GM21367 (cell line): ENCODE measurements around the gene ROBO1.
"Not testable (repeated sequence)": the region's sequence is repeated elsewhere in the genome, so short reads cannot be mapped to it uniquely, and the experiment has no call there.

Experiments used
- ATAC-seq: cut with Tn5 transposase; IDR thresholded peaks from one replicate; pipeline ENCODE4 v1.9.1; 2021; ENCODE audit not compliant: unreplicated experiment

ROBO1 gene

DNA sequence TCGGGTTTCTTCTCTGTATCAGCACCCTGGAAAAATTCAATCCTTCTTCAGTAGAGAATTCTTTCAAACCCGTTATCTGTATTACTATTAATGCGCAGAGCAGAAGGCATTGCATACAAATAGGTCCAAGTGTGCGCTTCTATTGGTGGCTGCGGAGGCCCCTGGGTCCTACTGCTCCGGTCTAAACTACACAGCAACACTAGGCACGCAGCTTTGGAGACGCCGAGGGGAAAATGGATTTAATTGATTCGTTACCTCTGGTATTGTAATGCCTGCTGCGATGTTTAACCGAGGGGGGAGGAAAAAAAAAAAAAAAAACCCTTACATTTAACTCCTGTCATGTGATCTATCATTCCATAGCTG, at the start of gene ROBO1:
Gene ROBO1 (minus strand): TSS at position 94 of the 363 bp plus-strand sequence.
- no peak for ATAC-seq

DNA sequence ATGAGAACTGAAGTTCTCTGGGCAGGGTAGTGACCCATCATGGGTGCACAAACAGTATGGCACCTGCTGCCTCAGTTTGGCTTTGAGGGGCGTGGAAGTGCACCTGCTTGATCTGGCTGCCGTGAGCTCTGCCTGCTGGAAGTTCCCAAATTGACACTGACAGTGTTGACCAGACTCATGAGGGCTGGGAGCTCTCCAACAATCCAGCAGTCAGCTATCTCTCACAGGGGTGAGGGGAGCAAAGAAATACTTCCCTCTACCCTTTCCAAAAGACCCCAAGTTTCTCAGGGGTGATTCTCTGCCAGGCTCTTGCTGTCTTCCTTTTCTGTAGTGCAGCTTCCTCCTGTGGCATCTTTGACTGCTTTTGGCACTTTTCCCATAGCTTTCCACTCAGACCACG, 49.4 kb upstream of the ROBO1 start:
- no peak for ATAC-seq

DNA sequence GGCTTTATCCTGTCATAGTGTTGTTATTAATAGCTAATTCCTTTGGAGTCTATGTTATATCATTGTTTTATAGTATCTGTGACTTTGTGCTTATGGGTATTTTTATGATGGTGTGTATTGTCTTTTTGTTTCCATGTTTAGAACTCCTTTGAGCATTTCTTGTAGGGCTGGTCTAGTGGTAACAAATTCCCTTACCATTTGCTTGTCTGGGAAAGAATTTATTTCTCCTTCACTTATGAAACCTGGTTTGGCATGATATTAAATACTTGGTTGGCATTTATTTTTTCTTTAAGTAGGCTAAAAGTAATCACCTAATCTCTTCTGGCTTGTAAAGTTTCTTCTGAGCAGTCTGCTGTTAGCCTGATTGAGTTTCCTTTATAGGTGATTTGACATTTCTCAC, 47.7 kb upstream of the ROBO1 start:
- no peak for ATAC-seq

DNA sequence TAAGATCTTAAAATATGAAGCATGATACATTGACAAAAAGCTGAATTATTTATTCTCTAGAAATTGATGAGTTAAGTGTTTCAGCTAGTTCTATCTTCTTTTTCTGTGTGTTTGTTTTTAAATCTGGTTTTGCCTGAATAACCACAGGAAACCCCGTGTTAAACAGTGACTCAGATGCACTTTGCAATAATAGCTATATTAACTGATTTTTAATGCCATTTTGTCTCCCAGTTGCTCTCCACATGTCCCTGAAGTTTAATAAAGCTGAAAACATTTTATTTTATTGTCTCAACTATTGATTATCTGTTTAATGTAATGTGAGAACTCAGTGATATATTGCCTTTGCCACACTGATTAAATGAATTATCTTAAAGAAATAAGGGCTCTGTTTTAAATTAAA, 42.8 kb upstream of the ROBO1 start:
- ATAC-seq: no peak

DNA sequence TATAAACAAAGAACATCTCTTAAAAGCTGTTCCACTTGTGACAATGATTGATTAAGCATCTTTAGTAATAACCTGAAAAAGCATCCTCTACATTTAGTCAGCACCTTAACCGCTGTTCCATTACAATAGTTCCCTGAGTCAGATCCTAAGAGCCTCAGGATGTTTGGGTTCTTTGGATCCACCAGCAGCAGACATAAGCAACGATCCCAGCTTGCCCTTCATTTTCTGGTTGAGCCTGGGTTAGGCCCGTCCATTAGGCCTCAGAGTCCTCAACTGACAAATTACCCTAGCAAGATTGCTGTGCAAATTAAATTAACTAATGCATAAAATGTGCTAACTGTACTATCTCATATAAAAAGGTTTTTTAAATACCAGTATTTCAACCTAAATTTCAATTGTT, 42.3 kb upstream of the ROBO1 start:
- no peak for ATAC-seq

DNA sequence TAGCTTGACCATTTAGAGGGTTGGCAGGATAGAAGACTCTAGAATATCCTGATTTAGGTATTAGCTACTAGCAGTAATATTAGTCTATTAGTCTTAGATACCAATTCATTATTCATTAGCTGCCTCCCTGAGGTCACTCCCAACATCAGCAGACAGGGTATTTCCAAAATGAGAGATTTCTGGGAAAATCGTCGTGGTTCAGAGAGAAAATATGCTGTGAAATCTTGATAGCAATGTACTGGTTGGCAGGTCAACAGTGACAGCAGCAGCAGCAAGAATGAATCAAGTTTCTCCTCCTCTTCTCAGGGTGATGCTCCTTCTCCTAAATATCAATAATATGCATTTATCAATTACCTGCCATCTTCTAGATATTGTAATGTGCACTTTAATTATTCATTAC, 41.3 kb upstream of the ROBO1 start:
- no peak for ATAC-seq

DNA sequence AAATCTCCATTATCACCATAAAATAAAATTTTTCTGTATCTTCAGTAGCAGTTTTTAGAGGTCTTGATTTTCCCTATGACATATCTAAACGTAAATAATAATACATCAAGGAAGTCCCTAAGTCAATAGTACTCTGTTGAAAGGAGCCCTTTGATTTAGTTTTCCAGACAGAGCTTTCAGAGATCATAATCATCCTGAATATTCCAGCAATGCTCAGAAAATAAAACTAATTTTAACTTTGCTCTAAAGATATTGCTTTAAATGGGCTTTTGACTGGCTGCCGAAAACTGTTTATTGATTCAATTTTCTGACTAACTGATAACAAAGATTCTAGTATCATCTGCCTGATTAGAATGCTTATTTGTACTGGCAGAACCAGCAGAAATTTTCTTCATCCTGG, 40.7 kb upstream of the ROBO1 start:
- no peak for ATAC-seq

DNA sequence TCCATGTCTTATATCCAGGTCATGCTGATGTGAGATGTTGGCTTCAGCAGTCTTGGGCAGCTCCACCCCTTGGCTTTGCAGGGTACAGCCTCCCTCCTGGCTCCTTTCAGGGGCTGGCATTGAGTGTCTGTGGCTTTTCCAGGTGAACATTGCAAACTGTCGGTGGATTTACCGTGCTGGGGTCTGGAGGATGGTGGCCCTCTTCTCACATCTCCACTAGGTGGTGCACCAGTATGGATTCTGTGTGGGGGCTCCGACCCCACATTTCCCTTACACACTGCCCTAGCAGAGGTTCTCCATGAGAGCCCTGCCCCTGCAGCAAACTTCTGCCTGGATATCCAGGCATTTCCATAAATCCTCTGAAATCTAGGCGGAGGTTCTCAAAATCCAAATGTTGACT, 22.4 kb upstream of the ROBO1 start:
- not testable (repeated sequence) for ATAC-seq

DNA sequence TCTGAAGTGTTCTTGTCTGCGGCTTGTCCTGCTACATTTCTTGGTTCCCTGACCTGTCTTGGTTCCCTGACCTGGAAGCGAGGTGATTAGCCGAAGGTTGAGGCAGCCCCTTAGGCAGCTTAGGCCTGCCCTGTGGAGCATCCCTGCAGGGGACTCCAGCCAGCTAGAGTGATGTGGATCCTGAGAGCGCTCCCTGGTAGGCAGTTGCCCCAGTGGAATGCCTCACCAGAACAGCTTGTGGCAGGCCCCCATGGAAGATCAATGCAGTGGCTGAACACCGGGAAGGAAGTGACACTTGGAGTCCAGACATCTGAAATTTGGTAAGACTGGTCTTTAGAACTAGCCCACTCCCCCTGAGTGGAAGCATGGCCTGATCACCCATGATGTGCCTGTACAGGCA, 5.5 kb upstream of the ROBO1 start:
- no peak for ATAC-seq

DNA sequence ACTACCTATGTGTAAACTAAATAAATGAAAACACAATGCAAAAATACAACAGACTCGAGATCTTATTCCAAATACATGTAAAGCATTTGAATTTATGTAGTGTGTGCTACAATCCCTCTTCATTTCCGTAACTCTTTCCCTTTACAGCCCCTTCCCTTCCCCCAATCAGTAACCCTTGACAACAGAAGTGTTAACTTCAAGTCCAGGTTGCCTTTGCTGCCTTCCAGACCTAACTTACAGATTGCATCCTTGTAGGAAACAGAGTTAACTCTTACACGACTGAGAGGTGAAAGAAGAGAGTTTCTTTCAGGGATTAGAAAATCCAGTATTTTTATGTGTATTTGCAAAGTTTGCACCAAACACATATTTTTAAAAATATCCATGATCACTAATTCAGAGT, 1.4 kb upstream of the ROBO1 start:
- no peak for ATAC-seq

DNA sequence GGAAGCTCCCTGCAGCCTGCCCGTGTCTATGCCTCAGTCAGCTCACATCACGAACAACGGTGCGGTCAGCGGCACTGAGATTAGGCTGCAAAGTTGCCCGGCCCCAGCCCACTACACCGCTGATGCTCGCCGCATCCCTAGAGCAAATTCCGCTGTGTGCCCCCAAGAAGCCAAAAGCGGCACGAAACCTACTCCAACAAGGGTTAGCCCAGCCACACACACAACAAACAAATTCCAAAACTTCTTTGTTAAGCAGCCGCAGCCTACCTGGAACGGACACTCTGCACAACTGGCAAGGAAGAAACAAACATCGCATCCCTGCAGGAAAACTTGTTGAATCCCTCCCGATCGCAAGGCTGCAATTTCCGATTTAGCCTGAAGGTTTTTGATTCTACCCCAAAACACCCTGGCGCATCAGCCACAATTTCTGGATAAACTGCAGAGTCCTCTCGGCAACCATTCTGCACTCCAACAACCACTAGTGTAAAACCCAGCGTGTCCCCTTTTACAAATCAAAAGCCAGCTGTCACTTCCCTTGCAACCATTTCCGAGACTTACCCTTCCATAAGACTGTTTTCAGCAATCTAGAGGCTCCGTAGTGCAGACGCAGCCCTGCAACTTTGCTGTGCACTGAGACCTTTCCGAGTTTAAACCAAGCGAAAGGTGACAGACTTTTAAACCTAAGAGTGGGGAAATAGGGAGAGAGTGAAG, 449 bp downstream of the ROBO1 start:
- no peak for ATAC-seq

DNA sequence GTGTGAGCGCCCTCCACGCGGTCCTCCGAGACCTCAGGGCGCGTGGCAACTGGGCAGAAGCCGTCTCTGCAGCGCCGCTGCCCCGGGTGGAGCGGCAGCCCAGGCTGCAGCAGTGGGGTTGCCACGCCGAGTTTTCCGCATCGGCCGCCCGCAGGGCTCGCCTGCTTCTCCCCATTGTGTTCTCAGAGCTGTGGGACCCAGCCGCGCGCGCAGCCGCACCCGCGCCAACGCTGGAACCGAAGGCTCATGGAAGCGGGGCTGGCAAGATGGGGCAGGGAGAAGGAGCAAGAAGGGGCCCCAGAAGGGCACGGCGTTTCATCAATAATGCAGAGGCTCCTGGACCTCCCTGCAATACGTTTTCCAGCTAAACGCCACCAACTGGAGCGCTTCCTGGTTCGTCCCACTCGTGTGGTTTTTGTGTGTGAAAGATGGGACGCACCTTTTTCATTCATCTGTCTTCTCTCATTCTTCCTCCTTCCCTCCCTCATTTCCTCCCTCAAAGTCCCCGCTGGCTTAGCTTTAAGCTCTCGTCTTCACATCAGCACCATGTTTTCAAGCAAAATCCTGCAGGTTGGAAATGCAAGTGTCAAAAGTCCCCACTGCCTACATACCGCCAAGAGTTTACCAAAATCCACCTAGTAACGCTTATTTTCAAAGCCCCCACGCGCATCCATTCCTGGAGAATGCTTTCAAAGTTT, 1.2 kb downstream of the ROBO1 start:
- no peak for ATAC-seq

DNA sequence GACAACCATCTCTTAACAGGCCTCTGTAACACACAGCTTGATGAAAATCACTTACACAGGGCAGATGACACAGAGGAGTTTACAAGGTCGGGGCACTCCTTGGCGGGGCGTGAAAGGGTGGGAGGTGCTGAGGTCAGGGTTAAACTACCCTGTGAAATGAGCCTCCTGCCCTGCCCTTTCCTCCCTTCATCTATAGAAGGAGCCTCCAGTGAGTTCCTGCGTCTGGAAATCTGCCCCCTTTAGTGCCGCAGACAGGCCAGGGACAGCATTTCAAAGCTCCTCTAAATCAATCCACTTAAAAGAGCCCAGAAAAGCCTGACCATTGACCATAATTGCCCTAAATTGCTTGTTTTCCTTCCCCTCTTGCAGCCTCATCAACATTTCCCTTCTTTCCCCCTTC, 1.9 kb downstream of the ROBO1 start:
- no peak for ATAC-seq

DNA sequence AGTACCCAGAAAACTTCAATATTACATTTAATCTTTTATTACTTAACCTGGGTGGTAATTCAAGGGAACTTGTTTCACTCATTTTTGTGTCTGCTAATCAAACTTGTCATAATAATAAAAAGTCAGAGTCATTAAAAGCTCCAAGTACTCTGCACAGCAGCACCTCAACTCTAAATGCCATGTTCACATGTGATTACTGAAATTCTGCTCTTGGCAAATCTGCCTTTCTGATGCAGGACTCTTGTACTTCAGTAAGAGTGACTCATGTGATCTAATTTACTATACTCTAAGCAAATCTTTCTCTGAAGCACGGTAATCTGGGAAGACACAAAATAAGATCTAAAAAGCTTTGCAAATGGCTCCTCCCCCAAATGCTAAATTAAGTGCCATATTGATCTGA, 6.4 kb downstream of the ROBO1 start:
- ATAC-seq: no peak

DNA sequence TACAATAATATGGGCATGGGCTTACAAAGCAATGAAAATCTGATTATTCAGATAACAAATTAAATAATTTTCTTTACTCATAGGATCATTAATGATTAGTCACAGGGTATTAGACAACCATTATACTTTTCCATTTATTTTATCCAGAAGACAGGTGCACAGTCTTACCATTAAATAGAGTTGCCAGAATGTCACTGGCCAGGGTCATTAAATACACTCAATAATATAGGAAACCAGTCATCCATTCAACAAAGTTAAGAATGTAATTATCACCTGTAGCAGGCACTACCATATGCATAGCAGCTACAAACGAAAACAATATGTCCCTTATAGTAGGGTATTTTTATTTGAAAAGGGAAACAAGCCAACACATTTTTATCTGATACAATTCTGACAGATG, 16.1 kb downstream of the ROBO1 start:
- ATAC-seq: no peak

DNA sequence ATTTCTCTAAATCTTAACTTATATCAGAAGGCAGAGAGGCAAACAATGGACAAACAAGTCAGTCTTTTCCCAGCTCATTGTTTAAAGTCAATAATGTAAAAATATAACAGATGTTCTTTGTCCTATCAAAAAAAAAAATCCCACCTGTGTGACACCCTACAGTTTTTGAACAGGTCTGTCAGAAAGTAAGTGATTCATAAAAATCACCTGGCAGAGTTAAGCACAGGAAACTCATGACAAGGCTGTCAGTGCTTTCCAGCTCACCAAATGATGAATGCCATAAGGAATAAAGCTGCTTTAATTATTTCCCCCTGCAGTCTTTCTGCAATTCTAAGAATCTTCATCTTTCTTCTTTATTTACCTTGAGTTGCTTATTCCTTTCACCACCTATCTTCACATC, 30.3 kb downstream of the ROBO1 start:
- ATAC-seq: no peak

DNA sequence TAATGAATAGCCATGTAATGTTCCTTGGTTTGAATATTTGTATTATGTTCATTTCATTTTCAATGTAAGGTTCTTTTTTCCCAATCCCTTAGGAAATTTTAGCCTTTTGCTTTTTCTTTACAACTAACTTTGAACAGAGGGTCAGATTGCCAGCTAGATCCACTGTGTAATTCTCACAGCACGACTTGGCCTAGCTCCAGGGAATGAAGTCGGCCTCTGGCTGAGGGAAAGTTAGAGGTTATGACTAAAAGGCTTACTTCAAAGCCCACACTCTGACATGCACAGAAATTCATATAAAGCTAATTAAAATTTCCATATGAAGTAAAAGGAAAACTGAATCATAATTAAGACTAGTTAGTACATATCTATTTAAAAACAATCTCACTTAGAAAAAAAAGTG, 38.7 kb downstream of the ROBO1 start:
- ATAC-seq: no peak

DNA sequence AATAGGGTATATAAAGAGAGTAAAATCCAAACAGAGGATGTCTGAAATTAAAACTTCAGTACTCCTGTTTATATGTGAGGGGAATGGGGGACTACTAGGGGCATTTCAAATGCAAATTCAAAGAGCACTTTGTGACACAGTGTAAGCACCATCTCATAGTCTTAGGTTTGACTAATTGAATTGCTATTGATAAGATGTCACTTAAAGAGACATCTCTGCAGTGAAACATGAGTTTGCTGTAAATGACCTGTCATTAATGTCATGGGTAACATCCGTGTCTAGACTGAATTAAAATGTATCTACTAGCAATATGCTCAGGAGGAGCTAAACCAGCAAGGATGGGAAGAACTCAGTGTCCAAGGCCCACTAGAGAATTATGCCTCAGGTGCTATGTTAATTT, 41.0 kb downstream of the ROBO1 start:
- ATAC-seq: no peak

DNA sequence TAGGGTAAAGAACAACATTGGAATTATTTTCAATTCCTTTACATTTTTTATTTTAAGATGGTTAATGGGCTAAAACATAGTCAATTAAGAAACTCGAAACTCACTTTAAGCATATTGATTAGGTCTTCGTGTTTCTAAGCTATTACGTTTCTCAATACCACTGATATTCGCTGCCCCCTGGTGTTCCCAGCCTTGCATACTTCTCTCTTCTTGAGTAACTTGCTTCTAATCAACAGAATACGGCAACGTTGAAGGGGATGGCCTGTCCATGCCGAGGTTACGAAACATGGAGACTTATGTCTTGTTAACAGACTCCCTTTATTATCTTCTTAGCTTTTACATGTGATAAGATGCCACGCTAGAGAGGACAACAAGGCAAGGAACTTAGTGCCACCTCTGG, 43.6 kb downstream of the ROBO1 start:
- no peak for ATAC-seq

DNA sequence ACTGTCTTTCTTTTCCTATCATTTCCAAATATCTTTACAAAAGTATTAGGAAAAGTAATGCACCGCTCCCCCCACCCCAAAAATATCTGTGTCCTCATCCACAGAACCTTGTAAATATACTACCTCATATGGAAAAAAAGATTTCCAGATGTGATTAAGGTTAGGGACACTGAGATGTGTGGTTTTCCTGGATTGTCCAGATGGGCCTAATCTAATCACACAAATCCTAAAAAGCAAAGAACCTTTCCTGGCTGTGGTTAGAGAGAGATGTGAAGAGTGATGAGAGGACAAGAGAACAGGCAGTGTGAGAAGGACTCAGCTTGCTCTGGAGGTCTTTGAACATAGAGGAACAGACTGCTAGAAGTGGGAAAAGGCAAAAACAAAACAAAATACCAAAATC, 77.7 kb downstream of the ROBO1 start:
- ATAC-seq: no peak

DNA sequence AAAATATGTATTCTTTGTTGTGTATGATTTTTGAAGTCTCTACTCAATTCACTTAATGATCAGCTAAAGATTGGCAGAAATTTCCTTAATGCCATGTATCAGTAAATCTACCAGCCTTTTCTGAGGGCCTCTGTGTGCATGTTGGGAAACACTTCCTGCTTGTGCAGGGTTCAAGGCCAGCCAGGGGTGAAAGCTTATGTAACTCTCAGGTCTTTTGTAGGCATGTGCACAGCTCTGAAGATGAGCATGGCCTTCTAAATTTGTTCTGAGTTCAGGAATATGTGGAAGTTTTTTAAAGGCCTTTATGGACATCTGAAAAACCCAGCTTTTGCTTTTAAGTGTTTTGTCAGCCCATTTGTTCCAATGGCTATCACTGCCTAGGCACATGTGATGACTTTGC, 82.7 kb downstream of the ROBO1 start:
- ATAC-seq: no peak

DNA sequence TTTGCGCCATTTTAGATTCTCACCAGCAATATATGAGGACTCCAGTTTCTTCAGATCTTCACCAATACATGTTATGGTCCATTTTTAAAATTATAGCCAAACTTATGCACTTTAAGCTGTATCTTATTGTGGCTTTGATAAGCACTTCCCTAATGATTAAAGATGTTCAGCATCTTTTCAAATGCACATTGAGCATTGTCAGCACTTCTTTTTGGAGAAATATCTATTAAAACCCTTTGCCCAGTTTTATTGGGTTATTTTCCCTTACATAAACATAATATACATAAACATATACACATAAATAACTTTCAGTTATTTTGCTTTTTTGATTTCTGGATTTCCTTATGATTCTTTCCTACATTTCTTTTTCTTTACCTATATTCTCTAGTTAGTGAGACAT, 83.8 kb downstream of the ROBO1 start:
- no peak for ATAC-seq

DNA sequence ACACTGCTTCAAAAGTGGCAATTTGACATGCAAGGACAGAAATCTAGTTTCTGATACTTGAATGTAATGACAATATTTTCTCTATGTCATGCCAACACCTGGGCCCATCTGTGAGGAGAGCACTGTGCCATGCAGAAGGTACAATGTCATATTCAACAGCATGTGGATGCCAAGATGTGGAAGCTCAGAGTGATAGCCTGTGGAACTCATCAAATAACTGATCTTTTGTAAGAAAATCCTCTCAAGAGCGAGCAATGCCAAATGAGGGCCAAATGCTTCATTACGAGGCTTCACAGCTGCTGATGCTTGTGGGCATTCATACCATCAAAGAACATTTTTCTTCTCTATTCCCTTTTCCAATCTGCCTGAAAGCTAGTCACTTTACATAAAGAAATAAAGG, 95.1 kb downstream of the ROBO1 start:
- no peak for ATAC-seq
